Mesenchymal stem cell (in vitro differentiated cells and primary cell): ENCODE data around the gene TAPT1.

Experiments used
- DNase-seq: peaks from one replicate; pipeline ENCODE4 v3.0.0-alpha.2; 2013
- H2AFZ ChIP-seq: one replicate; pipeline ENCODE4 v1.6.1; 2013; ENCODE audit warnings: low read depth, mild to moderate bottlenecking, control low read depth, inconsistent platforms, low read length, moderate library complexity
- H2AK5ac ChIP-seq: 2 replicates; pipeline ENCODE4 v1.6.1; 2013; ENCODE audit warnings: low read length, moderate library complexity, mild to moderate bottlenecking, inconsistent platforms; ENCODE audit not compliant: severe bottlenecking
- H2BK120ac ChIP-seq: one replicate; pipeline ENCODE4 v1.6.1; 2013; ENCODE audit warnings: low read depth, mild to moderate bottlenecking, inconsistent platforms, low read length, moderate library complexity
- H2BK12ac ChIP-seq, 2 experiments: one replicate each; pipeline ENCODE4 v1.6.1; 2013; ENCODE audit warnings: inconsistent platforms in 2 of 2, low read length in 2 of 2, mild to moderate bottlenecking in 2 of 2, moderate library complexity in 2 of 2, control low read depth in 1 of 2
- H2BK15ac ChIP-seq: one replicate; pipeline ENCODE4 v1.6.1; 2013; ENCODE audit warnings: mild to moderate bottlenecking, low read depth, inconsistent platforms; ENCODE audit not compliant: poor library complexity, severe bottlenecking
- H2BK5ac ChIP-seq: 2 replicates; pipeline ENCODE4 v1.6.1; 2013; ENCODE audit warnings: low read depth, mild to moderate bottlenecking, low read length, control low read depth, inconsistent platforms; ENCODE audit not compliant: poor library complexity, severe bottlenecking
- H3K14ac ChIP-seq, 2 experiments: one replicate each; pipeline ENCODE4 v1.6.1; 2013; ENCODE audit warnings: inconsistent platforms in 2 of 2, low read length in 2 of 2, control low read depth in 1 of 2, mild to moderate bottlenecking in 1 of 2, moderate library complexity in 1 of 2
- H3K18ac ChIP-seq, 2 experiments: one replicate each; pipeline ENCODE4 v1.6.1; 2013; ENCODE audit warnings: inconsistent platforms in 2 of 2, low read length in 2 of 2, control low read depth in 1 of 2, low read depth in 1 of 2, mild to moderate bottlenecking in 1 of 2
- H3K23ac ChIP-seq, 2 experiments: one replicate each; pipeline ENCODE4 v1.6.1; 2013; ENCODE audit warnings: inconsistent platforms in 2 of 2, low read length in 2 of 2, mild to moderate bottlenecking in 2 of 2, moderate library complexity in 2 of 2, control low read depth in 1 of 2
- H3K27ac ChIP-seq: 2 replicates; pipeline ENCODE4 v1.5.1; 2013; ENCODE audit warnings: mild to moderate bottlenecking, moderate library complexity, low read length, control low read depth, inconsistent platforms; ENCODE audit not compliant: poor library complexity, severe bottlenecking
- H3K27me3 ChIP-seq, 2 experiments: 2 replicates each; pipeline versions ENCODE4 v1.6.1 to v1.7.0; 2013; ENCODE audit warnings: low read length in 2 of 2, mild to moderate bottlenecking in 2 of 2, moderate library complexity in 2 of 2, control low read depth in 1 of 2, inconsistent platforms in 1 of 2; ENCODE audit not compliant: control insufficient read depth in 1 of 2, insufficient read depth in 1 of 2
- H3K36me3 ChIP-seq, 2 experiments: 2 replicates each; pipeline versions ENCODE4 v1.6.1 to v1.7.0; 2013; ENCODE audit warnings: low read length in 2 of 2, control low read depth in 1 of 2, inconsistent platforms in 1 of 2, low read depth in 1 of 2, mild to moderate bottlenecking in 1 of 2; ENCODE audit not compliant: insufficient read depth in 2 of 2, control insufficient read depth in 1 of 2
- H3K4ac ChIP-seq, 2 experiments: one replicate each; pipeline ENCODE4 v1.6.1; 2013; ENCODE audit warnings: inconsistent platforms in 2 of 2, low read length in 2 of 2, mild to moderate bottlenecking in 2 of 2, moderate library complexity in 2 of 2, control low read depth in 1 of 2, low read depth in 1 of 2
- H3K4me1 ChIP-seq: 2 replicates; pipeline ENCODE4 v1.6.1; 2013; ENCODE audit warnings: low read depth, low read length, control low read depth; ENCODE audit not compliant: control insufficient read depth, insufficient read depth
- H3K4me2 ChIP-seq: 2 replicates; pipeline ENCODE4 v1.6.1; 2013; ENCODE audit warnings: low read length, mild to moderate bottlenecking, inconsistent platforms; ENCODE audit not compliant: poor library complexity, severe bottlenecking
- H3K4me3 ChIP-seq, 2 experiments: 2 replicates each; pipeline versions ENCODE4 v1.5.1 to v1.7.0; 2013; ENCODE audit warnings: low read length in 2 of 2, mild to moderate bottlenecking in 2 of 2, control low read depth in 1 of 2, low read depth in 1 of 2; ENCODE audit not compliant: insufficient read depth in 1 of 2
- H3K79me1 ChIP-seq: replicated peaks from 2 replicates; pipeline ENCODE4 v1.6.1; 2013; ENCODE audit warnings: mild to moderate bottlenecking, control low read depth, low read length, inconsistent platforms; ENCODE audit not compliant: poor library complexity, severe bottlenecking
- H3K9ac ChIP-seq: 2 replicates; pipeline ENCODE4 v1.7.0; 2013; ENCODE audit warnings: mild to moderate bottlenecking, low read length, moderate library complexity
- H3K9me3 ChIP-seq: 2 replicates; pipeline ENCODE4 v1.7.0; 2013; ENCODE audit warnings: mild to moderate bottlenecking, low read length; ENCODE audit not compliant: control insufficient read depth
- H4K8ac ChIP-seq: one replicate; pipeline ENCODE4 v1.6.1; 2013; ENCODE audit warnings: inconsistent platforms, mild to moderate bottlenecking, low read length, moderate library complexity
- H4K91ac ChIP-seq: one replicate; pipeline ENCODE4 v1.6.1; 2013; ENCODE audit warnings: mild to moderate bottlenecking, low read length, inconsistent platforms
- WGBS: methylation state at CpG from one replicate; pipeline ENCODE4 v1.1.7; 2013; ENCODE audit warnings: mixed read lengths; 5-methylcytosine and 5-hydroxymethylcytosine counted together

The TAPT1 gene

DNA sequence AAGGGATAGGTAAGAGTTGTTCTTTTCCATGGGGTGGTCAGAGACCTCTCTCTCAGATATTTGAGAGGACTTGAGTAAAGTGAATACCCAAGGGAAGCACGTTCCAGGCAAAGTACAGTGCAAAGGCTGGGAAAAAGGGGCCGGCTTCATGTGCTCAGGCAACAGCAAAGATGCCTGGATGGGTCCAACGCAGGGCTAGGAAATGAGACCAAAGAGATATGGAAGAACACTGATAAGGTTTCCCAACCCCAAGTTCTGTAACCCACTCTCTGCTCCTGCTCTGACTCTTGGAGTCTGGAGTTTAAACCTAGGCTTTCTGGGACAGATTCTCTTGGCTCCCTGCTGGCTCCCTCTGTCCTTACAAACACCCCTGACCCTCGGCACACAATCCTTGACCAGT, 106.3 kb downstream of the TAPT1 start:
- Histone ChIP-seq H3K36me3 (no peaks in the 10 kb centered on the region), H3K27me3 (peaks cover 38 to 80% of the 10 kb centered on the region in 2 experiments), H2BK5ac (no peak overlapping the region), H3K14ac (no peak overlapping the region), H3K9ac (no peak overlapping the region), H2BK15ac (no peak overlapping the region), H2AK5ac (no peak overlapping the region), H3K4ac (no peak overlapping the region), H2BK12ac (no peak overlapping the region), H2AFZ (no peak overlapping the region), H2BK120ac (no peak overlapping the region), H3K4me3 (no peak overlapping the region), H3K9me3 (no peaks in the 10 kb centered on the region), H4K8ac (no peak overlapping the region), H3K18ac (no peak overlapping the region), H3K23ac (no peak overlapping the region), H3K4me1 (no peaks in the 10 kb centered on the region), H3K79me1 (no peaks in the 10 kb centered on the region), H3K27ac (no peak overlapping the region), H3K4me2 (no peak overlapping the region), H4K91ac (no peak overlapping the region)
- 65% methylated on average over 4 of the region's 4 CpGs for WGBS
- no peak for DNase-seq

DNA sequence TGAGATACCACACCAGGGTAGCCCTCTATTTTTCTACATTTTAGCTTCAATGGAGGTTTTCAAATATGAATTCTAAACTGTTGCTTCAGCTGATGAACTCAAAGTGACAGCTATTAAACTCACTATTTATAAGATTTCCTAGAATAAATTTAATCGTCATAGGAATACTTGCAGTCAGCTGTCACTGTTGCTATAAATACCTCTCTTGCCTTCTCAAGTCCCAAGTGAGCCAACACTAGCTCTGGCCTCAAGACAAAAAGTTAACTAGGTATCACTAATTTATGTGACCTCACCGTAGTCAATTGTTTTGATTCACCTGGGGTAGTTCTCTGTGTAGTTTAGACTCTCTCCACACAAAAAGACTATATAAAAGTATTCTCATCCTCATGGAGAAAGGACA, 108.2 kb downstream of the TAPT1 start:
- WGBS = 83% methylated on average over 2 of the region's 2 CpGs
- H3K23ac ChIP-seq = no peak overlapping the region
- no peak overlapping the region for H3K9ac ChIP-seq
- no peak overlapping the region for H3K4me2 ChIP-seq
- H3K27me3 ChIP-seq = peaks cover 41 to 85% of the 10 kb centered on the region in 2 experiments
- H4K8ac ChIP-seq = no peak overlapping the region
- no peak overlapping the region for H3K4me3 ChIP-seq
- no peaks in the 10 kb centered on the region for H3K79me1 ChIP-seq
- no peaks in the 10 kb centered on the region for H3K9me3 ChIP-seq
- H2AK5ac ChIP-seq = no peak overlapping the region
- H3K4ac ChIP-seq = no peak overlapping the region
- no peak overlapping the region for H2BK5ac ChIP-seq
- no peak overlapping the region for H3K27ac ChIP-seq
- H2AFZ ChIP-seq = no peak overlapping the region
- no peak overlapping the region for H2BK120ac ChIP-seq
- no peak overlapping the region for H2BK15ac ChIP-seq
- no peak for DNase-seq
- no peaks in the 10 kb centered on the region for H3K4me1 ChIP-seq
- no peaks in the 10 kb centered on the region for H3K36me3 ChIP-seq
- no peak overlapping the region for H3K14ac ChIP-seq
- no peak overlapping the region for H4K91ac ChIP-seq
- no peak overlapping the region for H3K18ac ChIP-seq
- H2BK12ac ChIP-seq = no peak overlapping the region

DNA sequence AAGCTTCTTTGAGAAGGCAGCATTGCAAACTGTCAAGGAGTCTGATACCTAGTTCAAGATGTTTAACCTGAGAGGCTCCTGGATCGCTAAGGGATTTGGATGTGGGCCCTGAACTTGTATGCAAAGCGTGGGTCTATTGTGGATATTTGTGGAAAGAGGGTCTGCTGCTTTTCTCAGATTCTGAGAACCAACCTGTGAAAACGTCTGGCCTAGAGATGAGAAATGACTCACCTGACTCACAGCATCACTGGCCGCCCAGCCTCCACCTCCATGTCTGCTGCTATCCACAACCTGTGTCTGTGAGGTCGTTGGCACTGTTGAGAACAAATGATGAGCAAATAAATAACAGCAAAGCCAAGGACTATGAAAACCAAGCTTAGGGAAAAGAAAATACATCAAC, 109.1 kb downstream of the TAPT1 start:
- H2BK12ac ChIP-seq = no peak overlapping the region

DNA sequence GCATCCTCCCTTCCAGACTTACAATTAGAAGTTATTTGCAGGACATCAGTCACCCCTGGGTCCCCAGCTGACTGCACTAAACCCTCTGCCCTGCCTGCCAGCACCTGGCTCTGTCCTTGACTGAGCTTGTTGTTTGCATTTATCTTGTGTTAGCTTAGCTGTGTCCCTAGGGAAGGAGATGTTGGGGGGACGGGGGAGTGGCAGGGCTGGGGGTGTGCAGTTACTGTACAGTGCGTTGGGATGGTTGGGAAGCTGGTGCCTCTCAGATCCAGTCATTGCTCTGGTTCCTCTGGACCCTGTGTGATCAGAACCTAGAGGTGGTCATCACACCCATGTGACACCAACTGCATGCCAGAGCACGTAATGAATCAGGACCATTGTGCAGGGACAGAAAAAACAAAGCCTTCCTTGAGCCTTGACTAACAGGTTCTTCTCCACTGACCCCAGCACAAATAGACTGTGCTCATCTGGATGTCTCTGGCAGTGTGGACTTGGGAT, 109.7 kb downstream of the TAPT1 start:
- no peak overlapping the region for H3K18ac ChIP-seq
- no peak overlapping the region for H2BK120ac ChIP-seq
- no peaks in the 10 kb centered on the region for H3K9me3 ChIP-seq
- H3K23ac ChIP-seq = no peak overlapping the region
- H2BK12ac ChIP-seq = no peak overlapping the region
- H3K14ac ChIP-seq = no peak overlapping the region
- H3K4me3 ChIP-seq = no peak overlapping the region
- H3K9ac ChIP-seq = no peak overlapping the region
- H2AK5ac ChIP-seq = no peak overlapping the region
- H3K4ac ChIP-seq = no peak overlapping the region
- no peak overlapping the region for H3K27ac ChIP-seq
- no peak overlapping the region for H4K91ac ChIP-seq
- H2AFZ ChIP-seq = no peak overlapping the region
- H2BK15ac ChIP-seq = no peak overlapping the region
- no peaks in the 10 kb centered on the region for H3K4me1 ChIP-seq
- H2BK5ac ChIP-seq = no peak overlapping the region
- H3K36me3 ChIP-seq = no peaks in the 10 kb centered on the region
- H3K27me3 ChIP-seq = peaks cover 28 to 84% of the 10 kb centered on the region in 2 experiments
- H3K79me1 ChIP-seq = no peaks in the 10 kb centered on the region
- H3K4me2 ChIP-seq = no peak overlapping the region
- DNase-seq = no peak
- 65% methylated on average over 3 of the region's 3 CpGs for WGBS
- no peak overlapping the region for H4K8ac ChIP-seq

More for the DNA sequence above, 109.1 kb downstream of the TAPT1 start:
- Histone ChIP-seq H2BK5ac (no peak overlapping the region), H3K4me3 (no peak overlapping the region), H2BK120ac (no peak overlapping the region), H2AK5ac (no peak overlapping the region), H3K9me3 (no peaks in the 10 kb centered on the region), H3K14ac (no peak overlapping the region), H3K27me3 (peaks cover 31 to 84% of the 10 kb centered on the region in 2 experiments), H3K4me1 (no peaks in the 10 kb centered on the region), H3K4me2 (no peak overlapping the region), H3K27ac (no peak overlapping the region), H3K36me3 (no peaks in the 10 kb centered on the region), H2AFZ (no peak overlapping the region), H4K8ac (no peak overlapping the region), H3K9ac (no peak overlapping the region), H2BK15ac (no peak overlapping the region), H3K18ac (no peak overlapping the region), H4K91ac (no peak overlapping the region), H3K23ac (no peak overlapping the region), H3K4ac (no peak overlapping the region), H3K79me1 (no peaks in the 10 kb centered on the region)
- no peak for DNase-seq
- 84% methylated on average over 3 of the region's 5 CpGs for WGBS
